NCI-H2081 treated with DMSO at 0.1 percent for 48 hours (cell line): ENCODE measurements around the gene ARL2BP.
A peak's percentile ranks its signal among the peaks of the same experiment; 100 is the strongest.

Experiments used
- DNase-seq: peaks from one replicate; lab custom pipeline; 2025; lab: John Stamatoyannopoulos, UW

Gene ARL2BP

GRCh38 chr16:57235128-57236021, 9.7 kb upstream of the ARL2BP start:
- peak; percentile 26 for DNase-seq

- DNase-seq: no peak
These were observed 9.1 kb upstream of the ARL2BP start for GRCh38 chr16:57236022-57236350.

- no peak for DNase-seq
These were observed 6.4 kb upstream of the ARL2BP start for GRCh38 chr16:57238682-57239081.

- no peak for DNase-seq
These were observed 6.0 kb upstream of the ARL2BP start for GRCh38 chr16:57239107-57239506.

GRCh38 chr16:57240851-57241250, 4.2 kb upstream of the ARL2BP start:
- DNase-seq: no peak

- no peak for DNase-seq
These were observed 2.4 kb upstream of the ARL2BP start for GRCh38 chr16:57242650-57243049.

GRCh38 chr16:57244463-57244766, 644 bp upstream of the ARL2BP start:
- DNase-seq: no peak

GRCh38 chr16:57245472-57246113, 534 bp downstream of the ARL2BP start:
- no peak for DNase-seq

- no peak for DNase-seq
These were observed 6.3 kb downstream of the ARL2BP start for GRCh38 chr16:57251352-57251751.

- no peak for DNase-seq
These were observed 7.2 kb downstream of the ARL2BP start for GRCh38 chr16:57252148-57252721.

GRCh38 chr16:57253466-57253865, 8.4 kb downstream of the ARL2BP start:
- DNase-seq: no peak

GRCh38 chr16:57255686-57256415, 10.8 kb downstream of the ARL2BP start:
- DNase-seq: no peak

- DNase-seq: no peak
These were observed 11.7 kb downstream of the ARL2BP start for GRCh38 chr16:57256601-57257395.

- DNase-seq: no peak
These were observed 12.5 kb downstream of the ARL2BP start for GRCh38 chr16:57257455-57258070.

GRCh38 chr16:57258226-57258909, 13.3 kb downstream of the ARL2BP start:
- DNase-seq: no peak

- DNase-seq: no peak
These were observed 13.9 kb downstream of the ARL2BP start for GRCh38 chr16:57258910-57259475.

- DNase-seq: no peak
These were observed 15.4 kb downstream of the ARL2BP start for GRCh38 chr16:57260294-57260929.

GRCh38 chr16:57261806-57262205, 16.7 kb downstream of the ARL2BP start:
- DNase-seq: no peak

GRCh38 chr16:57262841-57263540, 17.9 kb downstream of the ARL2BP start:
- no peak for DNase-seq
